Tibial nerve (tissue), 4 donors: ENCODE measurements around the gene CD300LB.

ENCODE experiments used
- CTCF ChIP-seq, 5 experiments: fragments of 200-600 bp in 3 of 5; fragments of 450-650 bp in 2 of 5; sonication (generic) in 3 of 5; IDR thresholded peaks; one replicate each; pipeline ENCODE4 v1.5.1; 2016 to 2019; ENCODE audit warnings: antibody characterized with exemption in 5 of 5, mild to moderate bottlenecking in 3 of 5, moderate library complexity in 2 of 5
- EP300 ChIP-seq, 2 donors: sonication (generic); formaldehyde crosslinking; IDR thresholded peaks; one replicate each; pipeline ENCODE4 v1.6.1; 2017; ENCODE audit warnings: antibody characterized with exemption in 2 of 2, mild to moderate bottlenecking in 1 of 2
- POLR2A ChIP-seq, 2 donors: fragments of 450-650 bp; IDR thresholded peaks; one replicate each; pipeline ENCODE4 v1.6.1; 2017; ENCODE audit warnings: antibody characterized with exemption in 2 of 2, mild to moderate bottlenecking in 2 of 2, moderate library complexity in 2 of 2

DNA sequence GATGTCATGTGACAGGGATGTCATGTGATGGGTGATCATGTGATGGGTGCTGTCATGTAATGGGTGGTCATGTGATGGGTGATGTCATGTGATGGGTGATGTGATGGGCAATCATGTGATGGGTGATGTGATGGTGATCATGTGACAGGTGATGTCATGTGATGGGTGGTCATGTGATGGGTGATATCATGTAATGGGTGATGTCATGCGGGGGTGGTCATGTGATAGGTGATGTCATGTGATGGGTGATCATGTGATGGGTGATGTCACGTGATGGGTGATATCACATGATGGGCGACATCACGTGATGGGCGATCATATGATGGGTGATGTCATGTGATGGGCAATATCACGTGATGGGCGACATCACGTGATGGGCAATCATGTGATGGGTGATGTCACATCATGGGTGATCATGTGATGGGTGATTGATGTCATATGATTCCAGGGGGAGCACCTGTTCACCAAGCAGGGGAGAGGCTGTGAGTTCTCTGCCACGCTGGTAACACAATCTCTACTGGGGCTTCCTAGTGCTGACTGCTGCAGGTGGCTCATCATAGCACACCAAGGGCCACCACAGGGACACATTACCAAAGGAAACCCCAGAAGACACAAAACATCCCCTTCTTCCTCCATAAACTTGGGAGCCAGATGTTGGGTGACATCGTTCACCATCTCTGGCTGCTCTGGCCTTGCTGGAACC lies 16.5 kb downstream of the CD300LB start:
- TF ChIP-seq CTCF (IDR thresholded peaks at IDR 0.05), result no peak
- no peak for TF ChIP-seq POLR2A (IDR thresholded peaks at IDR 0.05)
- TF ChIP-seq EP300 (IDR thresholded peaks at IDR 0.05), result peak in 1 of 2 donors; percentile 35
